GM18508 (cell line): ENCODE results near the gene ANKRD2.
"Not testable (repeated sequence)": the region's sequence is repeated elsewhere in the genome, so short reads cannot be mapped to it uniquely, and the experiment has no call there.

Experiments
- ATAC-seq: cut with Tn5 transposase; IDR thresholded peaks from one replicate; pipeline ENCODE4 v1.9.1; 2021; ENCODE audit warnings: moderate number of reproducible peaks; ENCODE audit not compliant: insufficient read depth, unreplicated experiment

The ANKRD2 gene, protein sequence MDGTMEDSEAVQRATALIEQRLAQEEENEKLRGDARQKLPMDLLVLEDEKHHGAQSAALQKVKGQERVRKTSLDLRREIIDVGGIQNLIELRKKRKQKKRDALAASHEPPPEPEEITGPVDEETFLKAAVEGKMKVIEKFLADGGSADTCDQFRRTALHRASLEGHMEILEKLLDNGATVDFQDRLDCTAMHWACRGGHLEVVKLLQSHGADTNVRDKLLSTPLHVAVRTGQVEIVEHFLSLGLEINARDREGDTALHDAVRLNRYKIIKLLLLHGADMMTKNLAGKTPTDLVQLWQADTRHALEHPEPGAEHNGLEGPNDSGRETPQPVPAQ

DNA sequence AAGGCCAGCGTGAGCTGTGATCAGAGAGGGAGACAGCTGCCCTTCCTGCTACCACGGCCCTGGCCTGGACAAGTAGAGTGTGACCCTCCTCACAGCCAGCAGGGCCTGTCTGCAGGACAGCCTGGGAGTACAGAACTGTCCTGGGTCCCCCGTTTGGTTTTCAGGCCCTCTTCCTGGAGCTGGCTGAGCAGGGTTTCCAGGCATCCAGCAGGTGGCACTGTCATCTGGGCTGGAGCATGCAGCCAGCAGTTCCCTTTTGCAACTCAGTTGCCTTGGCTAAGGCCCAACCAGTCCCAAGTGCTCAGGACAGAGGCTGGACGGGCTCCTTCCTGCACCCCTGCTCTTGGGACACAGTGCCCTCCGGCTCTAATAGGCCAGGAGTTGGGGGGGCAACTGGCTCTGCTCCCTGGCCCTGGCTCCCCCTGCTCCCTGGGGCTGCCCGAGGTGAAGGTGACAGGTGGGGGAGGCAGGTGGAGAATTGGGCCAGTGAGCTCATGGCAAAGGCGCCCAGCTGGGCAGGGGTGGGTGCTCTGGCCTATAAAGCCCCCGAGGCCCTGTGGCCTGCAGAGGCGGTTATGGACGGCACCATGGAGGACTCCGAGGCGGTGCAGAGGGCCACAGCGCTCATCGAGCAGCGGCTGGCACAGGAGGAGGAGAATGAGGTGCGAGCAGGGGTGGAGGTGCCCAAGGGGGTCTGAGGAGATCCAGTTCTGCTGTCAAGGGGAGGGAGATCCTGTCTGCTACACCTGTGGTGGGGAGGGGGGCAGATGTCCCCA is at the start of gene ANKRD2:
Gene ANKRD2, plus strand, starts transcription at position 566 of the 776 bp plus-strand sequence. Its CDS starts 10 bp downstream, at position 576.
- no peak for ATAC-seq

DNA sequence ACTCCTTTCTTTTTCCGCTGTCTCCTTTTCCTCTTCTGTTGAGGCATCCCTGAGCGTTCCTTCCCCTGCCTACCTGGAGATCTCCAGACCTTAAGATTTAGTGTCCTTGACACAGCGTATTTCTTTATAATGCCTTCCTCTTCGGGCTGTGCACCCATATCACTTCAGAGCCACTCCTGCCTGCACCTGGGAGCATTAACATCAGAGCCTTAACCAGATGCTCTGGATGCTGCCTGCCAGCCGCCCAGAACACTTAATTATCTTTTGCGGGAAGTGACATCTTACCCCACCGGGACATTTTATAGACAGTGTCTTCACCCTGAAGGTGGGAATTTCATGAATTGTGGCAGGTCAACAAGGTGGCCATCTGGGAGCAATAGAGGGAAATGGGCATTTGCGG is 49.6 kb upstream of the ANKRD2 start:
- no peak for ATAC-seq

DNA sequence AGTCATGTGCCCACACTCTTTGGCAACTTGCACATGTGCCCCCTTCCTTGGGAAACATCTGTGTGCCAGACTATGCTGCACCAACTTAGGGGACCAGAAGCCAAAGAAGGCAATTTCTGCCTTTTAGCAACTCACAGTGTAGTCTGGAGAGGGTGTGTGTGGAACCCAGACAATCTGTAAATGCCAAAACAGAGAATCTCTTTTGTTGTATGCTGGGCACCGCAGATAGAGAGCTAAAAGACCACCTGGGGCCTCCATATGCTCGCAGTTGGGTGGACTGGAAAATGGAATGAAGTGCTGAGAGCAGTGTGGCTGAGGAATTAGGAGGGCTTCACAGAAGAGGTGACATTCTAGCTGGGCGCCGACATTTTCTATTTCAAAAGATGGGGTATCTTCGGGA is 47.5 kb upstream of the ANKRD2 start:
- no peak for ATAC-seq

DNA sequence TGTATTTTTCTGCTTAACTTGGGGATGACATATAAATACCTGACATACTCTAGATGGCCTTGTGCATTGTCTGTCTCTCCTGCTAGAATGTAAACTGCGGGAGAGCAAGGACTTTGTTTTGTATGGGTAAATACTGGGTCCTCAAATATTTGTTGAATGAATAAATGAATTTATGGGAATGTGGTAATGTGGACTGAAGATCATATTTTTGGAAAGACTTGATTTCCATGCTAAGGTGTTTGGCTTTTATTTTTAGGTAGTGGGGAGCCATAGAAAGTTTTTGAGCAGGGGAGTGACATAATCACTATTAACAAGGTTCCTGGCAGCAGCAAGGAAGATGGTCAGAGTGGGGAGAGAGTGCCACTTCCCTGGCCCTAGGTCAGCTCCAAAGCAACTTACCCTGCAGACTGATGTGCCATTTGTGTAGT is 46.9 kb upstream of the ANKRD2 start:
- ATAC-seq = no peak

DNA sequence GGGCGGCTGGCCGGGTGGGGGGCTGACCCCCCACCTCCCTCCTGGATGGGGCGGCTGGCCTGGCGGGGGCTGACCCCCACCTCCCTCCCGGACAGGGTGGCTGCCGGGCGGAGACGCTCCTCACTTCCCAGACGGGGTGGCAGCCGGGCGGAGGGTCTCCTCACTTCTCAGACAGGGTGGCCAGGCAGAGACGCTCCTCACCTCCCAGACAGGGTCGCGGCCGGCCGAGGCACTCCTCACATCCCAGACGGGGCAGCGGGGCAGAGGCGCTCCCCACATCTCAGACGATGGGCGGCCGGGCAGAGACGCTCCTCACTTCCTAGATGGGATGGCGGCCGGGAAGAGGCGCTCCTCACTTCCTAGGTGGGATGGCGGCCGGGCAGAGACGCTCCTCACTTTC is 43.7 kb upstream of the ANKRD2 start:
- ATAC-seq = not testable (repeated sequence)

DNA sequence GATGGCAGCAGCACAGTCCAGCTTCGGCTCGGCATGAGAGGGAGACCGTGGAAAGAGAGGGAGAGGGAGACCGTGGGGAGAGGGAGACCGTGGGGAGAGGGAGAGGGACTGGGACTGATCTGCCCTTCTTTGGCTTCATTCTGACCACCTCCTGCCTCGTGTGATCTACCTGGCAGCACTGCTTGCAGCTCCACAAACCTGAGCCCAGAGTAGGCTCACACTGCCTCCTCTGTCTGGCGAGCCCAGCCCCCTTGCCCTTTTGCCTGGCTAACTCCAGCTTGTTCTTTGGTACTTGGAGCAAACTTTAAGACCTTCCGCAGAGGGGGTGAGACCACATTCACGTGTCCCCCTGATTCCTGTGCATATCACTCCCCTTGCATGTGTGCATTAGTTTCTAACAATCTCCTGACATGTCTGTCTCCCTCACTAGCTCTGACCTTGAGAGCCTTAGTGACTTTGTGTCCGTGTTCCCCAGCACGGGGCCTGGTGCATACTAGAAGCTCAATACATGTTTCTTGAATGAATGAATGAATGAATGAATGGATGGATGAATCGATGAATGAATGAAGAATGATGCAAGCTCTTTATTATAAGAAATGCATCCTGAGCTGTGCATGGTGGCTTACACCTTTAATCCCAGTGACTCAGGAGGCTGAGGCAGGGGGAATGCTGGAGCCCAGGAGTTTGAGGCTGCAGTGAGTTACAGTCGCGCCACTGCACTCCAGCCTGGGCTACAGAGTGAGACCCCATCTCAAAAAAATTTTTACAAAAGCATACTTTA is 42.7 kb upstream of the ANKRD2 start:
- no peak for ATAC-seq

DNA sequence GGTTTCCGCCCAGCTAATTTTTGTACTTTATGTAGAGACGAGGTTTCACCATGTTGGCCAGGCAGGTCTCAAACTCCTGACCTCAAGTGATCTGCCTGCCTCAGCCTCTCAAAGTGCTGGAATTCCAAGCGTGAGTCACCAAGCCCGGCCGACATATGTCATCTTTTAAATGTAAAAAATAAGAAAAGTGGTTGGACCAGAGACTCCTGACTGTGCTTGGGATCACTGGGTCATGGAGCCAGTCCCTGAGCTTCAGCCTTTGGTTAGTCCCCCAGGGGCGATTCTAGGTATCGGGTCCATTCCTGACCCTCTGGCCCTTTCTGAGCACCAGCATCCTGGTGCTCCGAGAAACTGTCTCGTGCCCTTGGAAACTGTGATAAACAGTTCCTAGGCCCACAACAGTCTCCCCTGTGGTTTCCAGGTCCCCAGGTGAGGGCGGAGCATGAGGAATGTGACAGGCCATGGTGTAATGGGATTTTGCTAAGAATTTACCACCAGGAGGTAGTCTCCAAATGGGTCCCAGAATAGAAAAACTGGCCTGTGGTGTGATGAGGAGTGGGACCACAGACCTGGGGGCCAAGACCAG is 41.1 kb upstream of the ANKRD2 start:
- ATAC-seq = no peak

DNA sequence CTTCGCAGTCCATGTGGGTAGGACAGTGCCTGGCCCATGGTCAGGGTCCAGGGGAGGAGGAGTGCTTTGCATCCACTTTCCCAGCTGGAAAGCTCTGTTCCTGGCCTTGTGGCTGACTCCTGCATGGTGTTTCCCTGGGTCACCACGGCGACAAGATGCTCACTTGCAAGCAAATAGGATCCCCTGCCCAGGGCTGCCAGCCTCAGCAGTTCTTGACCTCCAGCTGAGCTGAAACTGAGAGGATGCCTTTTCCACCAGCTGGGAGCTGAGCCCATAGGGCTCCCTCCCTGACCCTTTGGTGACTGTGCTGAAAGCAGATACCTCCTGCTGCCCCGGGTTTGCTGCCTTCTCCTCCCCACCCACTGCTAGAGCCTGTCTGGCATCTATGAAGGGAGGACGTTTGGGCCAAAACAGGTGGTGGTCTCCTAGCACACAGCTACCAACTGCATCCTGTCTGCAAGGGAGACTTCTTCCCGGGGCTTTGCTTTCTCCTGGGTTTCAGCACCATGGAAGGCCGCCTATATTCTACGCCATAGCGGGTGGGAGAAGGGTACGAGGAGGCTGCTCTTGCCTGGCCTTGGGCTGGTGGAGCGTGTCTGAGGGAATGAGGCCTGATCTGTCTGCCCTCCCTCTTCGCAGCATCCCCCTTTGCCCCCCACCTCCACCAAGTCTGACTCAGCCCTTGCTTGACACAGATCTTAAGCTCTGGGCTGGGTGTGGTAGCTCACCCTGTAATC is 39.5 kb upstream of the ANKRD2 start:
- ATAC-seq = no peak

DNA sequence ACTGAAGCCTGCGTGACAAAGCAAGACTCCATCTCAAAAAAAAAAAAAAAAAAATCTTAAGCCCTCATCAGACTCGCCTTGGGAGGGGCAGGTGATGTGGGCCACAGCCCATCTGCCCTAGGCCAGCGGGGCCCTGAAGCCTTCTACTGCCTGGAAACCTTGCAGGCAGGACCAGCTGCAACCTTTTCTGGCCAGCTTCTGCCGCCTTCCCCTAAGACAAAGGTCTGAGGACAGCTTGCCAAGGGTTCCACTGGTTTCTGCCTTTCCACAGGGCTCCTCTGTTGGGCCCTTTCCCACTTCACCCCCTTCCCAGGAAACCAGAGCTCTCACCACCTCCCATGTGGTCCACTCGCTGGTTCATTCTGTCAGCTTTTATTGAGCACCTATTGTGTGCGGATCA is 38.7 kb upstream of the ANKRD2 start:
- no peak for ATAC-seq

DNA sequence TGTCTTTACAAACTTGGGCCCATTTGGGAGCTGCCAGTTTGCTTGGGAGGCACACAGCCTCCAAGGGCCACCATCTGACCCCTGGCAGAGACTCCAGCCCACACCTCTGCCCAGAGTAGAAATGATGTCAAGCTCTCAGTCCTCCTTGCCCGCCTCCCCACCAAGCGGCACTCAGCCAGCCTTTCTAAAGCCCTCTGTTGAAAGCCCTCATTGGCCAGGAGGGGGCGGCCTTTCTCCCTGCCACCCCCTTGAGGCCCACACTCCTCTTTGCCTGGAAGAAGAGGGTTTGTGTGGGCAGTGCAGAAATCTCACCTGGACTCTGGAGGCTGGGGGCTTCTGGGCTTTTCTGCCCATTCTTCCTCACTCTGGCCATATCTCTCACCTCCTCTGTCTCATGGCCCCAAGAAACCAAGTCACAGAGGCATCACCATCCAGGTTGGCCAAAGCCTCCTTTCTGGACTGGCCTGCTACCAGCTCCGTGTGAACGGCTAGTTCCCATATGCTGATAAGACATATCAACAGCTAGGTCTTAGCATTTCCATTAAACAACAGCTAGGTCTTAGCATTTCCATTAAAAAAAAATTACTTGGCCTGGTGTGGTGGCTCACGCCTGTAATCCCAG is 37.7 kb upstream of the ANKRD2 start:
- no peak for ATAC-seq

DNA sequence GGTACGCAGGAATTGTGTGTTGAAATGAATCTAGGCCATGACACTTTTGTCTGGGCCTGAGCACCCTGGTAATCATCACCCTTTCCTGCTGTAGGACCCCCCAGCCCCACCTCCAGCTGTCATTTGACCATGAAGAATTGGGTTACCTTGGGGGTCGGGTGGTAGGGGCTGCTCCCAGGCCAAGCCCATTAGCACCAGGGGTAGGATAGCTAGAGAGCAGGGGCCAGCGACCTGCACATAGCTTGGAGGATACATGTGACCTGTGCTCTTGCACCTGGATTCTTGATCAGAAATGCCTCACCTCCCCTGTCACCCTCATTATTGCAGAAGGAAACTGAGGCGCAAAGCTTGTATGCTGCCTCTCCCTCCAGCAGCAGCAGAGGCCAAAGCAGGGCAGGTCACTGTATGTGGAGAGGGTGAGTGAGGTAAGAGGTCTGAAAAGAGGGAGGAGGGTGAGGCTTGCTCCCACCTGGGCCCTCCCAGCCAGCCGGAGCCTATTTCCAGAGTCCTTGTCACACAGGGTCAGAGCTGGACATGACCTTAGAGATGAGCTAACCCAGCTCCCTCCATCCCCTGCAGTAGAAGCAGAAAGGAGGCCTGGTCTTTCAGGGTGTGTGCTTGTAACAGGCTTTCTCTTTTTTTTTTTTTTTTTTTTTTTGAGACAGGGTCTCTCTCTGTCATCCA is 35.3 kb upstream of the ANKRD2 start:
- no peak for ATAC-seq

DNA sequence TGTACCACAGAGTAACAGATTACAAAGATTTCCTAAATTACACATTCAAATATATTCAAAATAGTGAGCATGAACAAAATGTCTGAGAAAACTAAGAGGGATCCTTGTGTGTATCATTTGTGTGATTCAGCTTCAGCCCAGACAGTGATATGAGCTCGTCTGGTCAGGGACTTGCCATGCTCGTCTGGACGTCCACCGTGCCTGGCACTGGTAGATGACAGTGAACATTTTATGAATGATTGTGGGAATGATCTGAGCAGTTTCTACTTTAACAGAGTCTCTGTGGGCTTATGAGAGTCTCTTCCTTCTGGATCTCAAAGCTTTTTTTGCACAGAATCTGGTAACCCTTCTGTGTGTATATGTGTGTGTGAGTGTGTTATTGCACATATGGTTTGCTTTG is 34.2 kb upstream of the ANKRD2 start:
- no peak for ATAC-seq

DNA sequence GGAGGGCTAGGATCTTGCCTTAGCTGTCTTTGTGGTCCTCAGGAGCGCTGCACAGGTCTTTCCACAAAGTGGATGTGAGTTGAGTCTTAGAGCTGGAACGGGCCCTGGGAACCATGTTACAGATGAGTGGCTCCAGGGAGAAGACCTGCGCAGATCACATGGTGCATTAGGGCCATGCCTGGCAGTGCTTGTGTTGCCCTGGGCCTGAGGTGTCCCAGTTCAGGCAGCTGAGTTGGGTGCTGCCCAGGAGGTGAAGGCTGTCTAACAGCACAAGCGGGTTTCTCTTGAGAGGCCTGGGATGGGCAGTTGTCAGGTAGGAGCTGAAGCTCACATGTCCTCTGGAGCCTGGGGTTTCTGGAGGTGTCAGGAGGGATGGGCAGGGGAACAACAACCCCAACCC is 33.7 kb upstream of the ANKRD2 start:
- ATAC-seq = no peak

DNA sequence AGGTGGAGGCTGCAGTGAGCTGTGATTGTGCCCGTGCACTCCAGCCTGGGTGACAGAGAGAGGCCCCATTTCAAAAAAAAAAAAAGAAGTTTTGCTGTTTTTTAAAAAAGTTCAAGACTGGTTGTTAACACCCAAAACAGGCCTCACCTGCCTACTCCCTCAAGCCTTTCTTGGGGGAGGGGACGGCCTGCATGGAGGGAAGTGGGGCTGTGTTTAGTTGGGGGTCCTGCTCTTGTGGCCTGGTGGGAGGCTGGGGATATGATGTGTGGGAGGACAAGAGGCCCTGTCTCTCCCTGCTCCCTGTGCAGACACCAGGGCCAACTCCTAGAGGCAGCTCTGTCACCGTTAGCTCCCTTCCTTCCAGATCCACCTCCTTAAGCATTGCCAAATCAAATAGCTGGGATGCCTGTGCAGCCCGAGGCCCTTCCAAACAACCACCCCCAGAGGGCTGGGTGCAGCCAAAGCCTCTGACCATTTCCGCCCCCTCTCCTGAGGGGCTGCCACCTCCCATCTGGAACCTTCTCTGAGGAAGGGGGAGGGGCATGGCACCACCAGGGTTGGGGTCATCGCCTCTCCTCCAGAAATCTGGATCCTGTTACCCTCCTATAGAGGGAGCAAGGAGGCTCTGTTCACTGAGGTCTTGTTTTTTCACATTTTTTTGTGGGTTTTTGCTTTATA is 32.9 kb upstream of the ANKRD2 start:
- no peak for ATAC-seq

DNA sequence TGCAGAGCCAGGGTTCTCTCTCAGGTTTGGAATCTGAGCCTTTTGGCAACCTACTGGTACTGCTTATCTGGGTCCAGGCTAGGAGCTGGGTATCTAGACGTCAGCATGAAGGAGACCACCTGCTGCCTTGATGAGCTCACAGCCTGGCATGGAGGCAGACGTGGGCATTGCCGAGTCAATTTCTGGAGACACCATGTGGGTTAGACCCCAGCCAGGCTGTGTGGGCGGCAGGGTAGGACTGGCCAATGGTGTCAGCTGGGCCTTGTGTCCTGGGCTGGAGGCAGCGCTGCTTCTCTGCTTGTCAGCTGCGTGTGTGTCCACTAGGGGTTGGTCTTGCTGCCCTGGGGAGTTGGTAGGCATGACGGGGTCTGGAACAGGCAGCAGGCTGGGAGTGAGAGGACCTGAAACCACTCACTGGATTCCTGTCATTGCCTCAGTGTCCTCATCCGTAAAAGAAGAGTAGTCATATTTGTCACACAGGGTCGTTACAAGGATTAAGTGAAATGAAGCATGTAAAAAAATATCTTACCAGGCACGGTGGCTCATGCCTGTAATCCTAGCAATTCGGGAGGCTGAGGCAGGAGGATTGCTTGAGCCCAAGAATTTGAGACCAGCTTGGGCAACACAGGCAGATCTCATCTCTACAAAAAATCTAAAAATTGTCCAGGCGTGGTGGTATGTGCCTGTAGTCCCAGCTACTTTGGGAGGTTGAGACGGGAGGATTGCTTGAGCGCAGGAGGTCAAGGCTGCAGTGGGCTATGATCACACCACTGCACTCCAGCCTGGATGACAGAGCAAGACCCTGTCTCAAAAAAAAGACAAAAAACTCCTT is 31.7 kb upstream of the ANKRD2 start:
- no peak for ATAC-seq

DNA sequence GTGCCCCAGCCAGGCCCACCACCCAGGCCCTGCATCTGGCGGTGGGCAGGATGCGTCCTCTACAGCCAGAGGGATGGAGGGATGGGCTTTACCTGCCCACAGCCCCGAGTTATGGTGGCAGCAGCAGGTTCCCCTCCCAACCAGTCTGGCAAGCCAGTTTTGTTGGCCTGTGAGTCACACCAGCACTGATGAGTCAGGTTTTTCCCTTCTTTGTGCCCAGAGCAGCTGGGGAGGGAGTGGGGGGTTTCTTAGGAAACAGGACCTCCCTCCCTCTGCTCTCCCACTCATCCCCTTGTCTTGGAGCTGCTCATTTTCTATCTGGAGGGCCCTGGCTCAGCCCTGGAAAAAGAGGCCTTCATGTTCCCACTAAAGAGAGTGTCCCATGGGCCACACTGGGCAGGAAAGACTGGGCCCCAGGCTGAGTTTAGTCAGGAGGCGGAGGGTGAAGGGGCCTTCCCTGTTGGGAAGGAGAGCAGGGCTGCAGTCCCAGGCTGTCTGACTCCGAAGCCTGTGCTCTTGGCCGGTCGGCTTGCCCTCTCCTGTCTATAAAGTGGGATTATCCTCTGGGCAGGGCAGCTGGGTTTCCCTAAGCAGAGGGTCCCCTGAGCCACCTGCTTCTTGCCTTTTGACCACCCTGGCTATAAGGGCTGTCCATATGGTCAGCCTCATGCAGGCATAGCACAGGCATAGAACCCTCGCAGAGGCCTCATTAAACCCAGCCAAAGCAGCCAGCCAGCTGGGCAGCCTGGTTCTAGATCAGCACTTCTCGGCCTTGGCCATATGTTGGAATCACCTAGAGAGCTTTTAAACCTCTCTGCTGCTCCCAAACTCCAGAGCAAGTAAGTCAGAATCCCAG is 30.2 kb upstream of the ANKRD2 start:
- ATAC-seq = no peak
